Measurements from ENCODE around the gene CFAP107. TPM values are rescaled to one million over a fixed set of nuclear protein-coding genes. Genes with fewer than 3 reads are reported as not detected.

Gene CFAP107
- total and polyA plus RNA-seq, 2 donors from 2014 or later, result not detected

GRCh38 chr1:12771186-12771585 is 25.2 kb downstream of the CFAP107 start:
- no peak overlapping the region for H3K4me3 ChIP-seq (ENCODE audit: low read length in 3 of 3)
- no peaks in the 10 kb centered on the region for H3K4me1 ChIP-seq (ENCODE audit: control insufficient read depth in 2 of 3, insufficient read depth in 2 of 3, low read depth in 1 of 3, low read length in 3 of 3)
- DNase-seq (no peak), FAIRE-seq (no peak)
- H3K27me3 ChIP-seq (ENCODE audit: control insufficient read depth, insufficient read depth, low read length), result no peaks in the 10 kb centered on the region
- no peaks in the 10 kb centered on the region for H3K36me3 ChIP-seq (ENCODE audit: control insufficient read depth in 2 of 3, insufficient read depth in 3 of 3, low read length in 3 of 3)
- H3K9me3 ChIP-seq (ENCODE audit: control insufficient read depth in 2 of 3, insufficient read depth in 1 of 3, low read length in 3 of 3), result no peaks in the 10 kb centered on the region
- no peak overlapping the region for H3K27ac ChIP-seq (ENCODE audit: low read depth in 2 of 2, low read length in 2 of 2)
- H3K9ac ChIP-seq (ENCODE audit: low read length in 3 of 3), result no peak overlapping the region
- intact Hi-C loops (cut with DNase I), result no loop called here
- TF ChIP-seq, protein P1, sequence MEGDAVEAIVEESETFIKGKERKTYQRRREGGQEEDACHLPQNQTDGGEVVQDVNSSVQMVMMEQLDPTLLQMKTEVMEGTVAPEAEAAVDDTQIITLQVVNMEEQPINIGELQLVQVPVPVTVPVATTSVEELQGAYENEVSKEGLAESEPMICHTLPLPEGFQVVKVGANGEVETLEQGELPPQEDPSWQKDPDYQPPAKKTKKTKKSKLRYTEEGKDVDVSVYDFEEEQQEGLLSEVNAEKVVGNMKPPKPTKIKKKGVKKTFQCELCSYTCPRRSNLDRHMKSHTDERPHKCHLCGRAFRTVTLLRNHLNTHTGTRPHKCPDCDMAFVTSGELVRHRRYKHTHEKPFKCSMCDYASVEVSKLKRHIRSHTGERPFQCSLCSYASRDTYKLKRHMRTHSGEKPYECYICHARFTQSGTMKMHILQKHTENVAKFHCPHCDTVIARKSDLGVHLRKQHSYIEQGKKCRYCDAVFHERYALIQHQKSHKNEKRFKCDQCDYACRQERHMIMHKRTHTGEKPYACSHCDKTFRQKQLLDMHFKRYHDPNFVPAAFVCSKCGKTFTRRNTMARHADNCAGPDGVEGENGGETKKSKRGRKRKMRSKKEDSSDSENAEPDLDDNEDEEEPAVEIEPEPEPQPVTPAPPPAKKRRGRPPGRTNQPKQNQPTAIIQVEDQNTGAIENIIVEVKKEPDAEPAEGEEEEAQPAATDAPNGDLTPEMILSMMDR (IDR thresholded peaks at IDR 0.05; ENCODE audit: borderline replicate concordance, extremely low read depth, insufficient read depth), result no peak

GRCh38 chr1:12772520-12772919 is 26.5 kb downstream of the CFAP107 start:
- Histone ChIP-seq H3K27ac (ENCODE audit: low read depth in 2 of 2, low read length in 2 of 2) (no peak overlapping the region), H3K4me3 (ENCODE audit: low read length in 3 of 3) (no peak overlapping the region), H3K27me3 (ENCODE audit: control insufficient read depth, insufficient read depth, low read length) (no peaks in the 10 kb centered on the region), H3K9me3 (ENCODE audit: control insufficient read depth in 2 of 3, insufficient read depth in 1 of 3, low read length in 3 of 3) (no peaks in the 10 kb centered on the region), H3K36me3 (ENCODE audit: control insufficient read depth in 2 of 3, insufficient read depth in 3 of 3, low read length in 3 of 3) (no peaks in the 10 kb centered on the region), H3K9ac (ENCODE audit: low read length in 3 of 3) (no peak overlapping the region), H3K4me1 (ENCODE audit: control insufficient read depth in 2 of 3, insufficient read depth in 2 of 3, low read depth in 1 of 3, low read length in 3 of 3) (no peaks in the 10 kb centered on the region)
- TF ChIP-seq, protein P1 (IDR thresholded peaks at IDR 0.05; ENCODE audit: borderline replicate concordance, extremely low read depth, insufficient read depth), result no peak
- FAIRE-seq (no peak), DNase-seq (no peak)
- intact Hi-C loops (cut with DNase I), result no loop called here

DNA sequence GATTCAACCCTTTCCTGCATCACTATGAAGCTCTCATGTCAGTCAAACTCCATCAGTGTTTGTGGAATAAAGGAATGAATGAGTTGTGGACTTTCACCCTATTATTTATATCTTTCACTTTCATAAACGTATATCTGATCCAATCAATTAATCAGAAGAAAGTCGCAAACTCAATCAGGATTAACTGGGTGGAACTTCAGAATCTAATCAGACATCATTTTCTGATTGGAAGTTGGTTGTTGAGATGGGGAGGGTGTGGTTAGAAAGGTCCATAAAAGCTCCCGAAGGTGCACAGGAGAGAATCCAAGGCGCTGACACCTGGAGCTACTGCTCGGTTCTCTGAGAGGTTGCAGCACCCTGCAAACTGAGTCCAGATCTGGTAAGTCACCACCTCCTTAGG is 27.4 kb downstream of the CFAP107 start, which contains the start of gene PRAMEF12:
TSS of gene PRAMEF12 (plus strand) at position 301 of the 400 bp plus-strand sequence. CDS start 1,130 bp downstream, outside the sequence.
- TF ChIP-seq, protein P1 (IDR thresholded peaks at IDR 0.05; ENCODE audit: borderline replicate concordance, extremely low read depth, insufficient read depth), result no peak
- H3K9me3 ChIP-seq (ENCODE audit: control insufficient read depth in 2 of 3, insufficient read depth in 1 of 3, low read length in 3 of 3), result no peaks in the 10 kb centered on the region
- H3K9ac ChIP-seq (ENCODE audit: low read length in 3 of 3), result no peak within 1 kb of the TSS
- H3K27me3 ChIP-seq (ENCODE audit: control insufficient read depth, insufficient read depth, low read length), result no peaks in the 10 kb centered on the region
- intact Hi-C loops (cut with DNase I), result no loop called here
- H3K4me1 ChIP-seq (ENCODE audit: control insufficient read depth in 2 of 3, insufficient read depth in 2 of 3, low read depth in 1 of 3, low read length in 3 of 3), result no peaks in the 10 kb centered on the region
- DNase-seq (no peak), FAIRE-seq (no peak)
- H3K4me3 ChIP-seq (ENCODE audit: low read length in 3 of 3), result no peak within 1 kb of the TSS
- H3K36me3 ChIP-seq (ENCODE audit: control insufficient read depth in 2 of 3, insufficient read depth in 3 of 3, low read length in 3 of 3), result no peaks in the 10 kb centered on the region
- no peak within 1 kb of the TSS for H3K27ac ChIP-seq (ENCODE audit: low read depth in 2 of 2, low read length in 2 of 2)

- Histone ChIP-seq H3K4me3 (ENCODE audit: low read length in 3 of 3) (no peak overlapping the region), H3K27me3 (ENCODE audit: control insufficient read depth, insufficient read depth, low read length) (no peaks in the 10 kb centered on the region), H3K27ac (ENCODE audit: low read depth in 2 of 2, low read length in 2 of 2) (no peak overlapping the region), H3K36me3 (ENCODE audit: control insufficient read depth in 2 of 3, insufficient read depth in 3 of 3, low read length in 3 of 3) (no peaks in the 10 kb centered on the region), H3K9ac (ENCODE audit: low read length in 3 of 3) (no peak overlapping the region), H3K9me3 (ENCODE audit: control insufficient read depth in 2 of 3, insufficient read depth in 1 of 3, low read length in 3 of 3) (no peaks in the 10 kb centered on the region), H3K4me1 (ENCODE audit: control insufficient read depth in 2 of 3, insufficient read depth in 2 of 3, low read depth in 1 of 3, low read length in 3 of 3) (no peaks in the 10 kb centered on the region)
- TF ChIP-seq, protein P1 (IDR thresholded peaks at IDR 0.05; ENCODE audit: borderline replicate concordance, extremely low read depth, insufficient read depth), result no peak
- intact Hi-C loops (cut with DNase I), result no loop called here
- FAIRE-seq, result no peak
- DNase-seq, result no peak
Measured at GRCh38 chr1:12774801-12775345, 28.9 kb downstream of the CFAP107 start.

All from kidney (tissue), 14 donors.